Measurements from ENCODE around the gene RASAL1. TPM values are rescaled to one million over a fixed set of nuclear protein-coding genes. Genes with fewer than 3 reads are reported as not detected.
A peak's percentile ranks its signal among the peaks of the same experiment; 100 is the strongest.

The RASAL1 gene
- total and polyA plus RNA-seq, 2 donors (not counting 1 experiment from before 2014, with no cell fraction given): 0.10 to 11.0 TPM

GRCh38 chr12:113103756-113104450 is 31.7 kb downstream of the RASAL1 start:
- ATAC-seq (ENCODE audit: low read depth) (peak; percentile 75), DNase-seq (peak; percentile 72)
- Mint-ChIP-seq H3K27me3 (no peaks in the 10 kb centered on the region), H3K9me3 (ENCODE audit: insufficient read depth) (no peaks in the 10 kb centered on the region), H3K4me3 (peak overlapping the region; percentile 80), H3K4me1 (peaks cover 18% of the 10 kb centered on the region), H3K27ac (no peak overlapping the region)
- POLR2A ChIA-PET: interaction anchor here (0.6 to 0.7 kb wide), 4 partner anchors 59 to 275 kb away, joined by 3 to 4 read pairs (median 4); no protein-coding TSS in a partner anchor
- peaks cover 11 to 17% of the 10 kb centered on the region in 2 donors for H3K4me1 ChIP-seq (ENCODE audit: control insufficient read depth in 2 of 2, insufficient read depth in 2 of 2, low read length in 2 of 2)
- intact Hi-C loops (cut with micrococcal nuclease): no loop called here
- peak overlapping the region in 4 of 5 experiments; percentile 32 to 48 (median 40) for H3K4me3 ChIP-seq (ENCODE audit: control extremely low read depth in 1 of 5, extremely low read depth in 1 of 5, insufficient read depth in 1 of 5, low read depth in 2 of 5, low read length in 4 of 5)
- WGBS (ENCODE audit: insufficient coverage): 4% methylated on average over 39 of the region's 43 CpGs
- CTCF ChIA-PET: interaction anchor here (0.5 to 2.0 kb wide), 5 partner anchors 51 to 1247 kb away, joined by 3 to 8 read pairs (median 4); no protein-coding TSS in a partner anchor
- H3K9me3 ChIP-seq (ENCODE audit: control extremely low read depth in 1 of 3, control insufficient read depth in 2 of 3, insufficient read depth in 1 of 3, low read length in 2 of 3): peaks cover 0 to 4% (median 0%) of the 10 kb centered on the region in 3 donors
- no peaks in the 10 kb centered on the region for H3K79me2 ChIP-seq (ENCODE audit: control insufficient read depth, insufficient read depth, low read length)
- H3K36me3 ChIP-seq (replicated peaks in 1 of 2; ENCODE audit: control extremely low read depth in 1 of 2, control insufficient read depth in 1 of 2, extremely low read depth in 1 of 2, insufficient read depth in 2 of 2, low read length in 1 of 2): no peaks in the 10 kb centered on the region
- H2AFZ ChIP-seq (ENCODE audit: insufficient read depth, low read depth, low read length, poor library complexity, severe bottlenecking): peak overlapping the region; percentile 81
- no peak for TF ChIP-seq EZH2 (IDR thresholded peaks at IDR 0.05; ENCODE audit: borderline replicate concordance, insufficient read depth, low read depth, low read length, poor library complexity, severe bottlenecking)
- H3K27ac ChIP-seq (ENCODE audit: low read length in 2 of 2): no peak overlapping the region
- H3K27me3 ChIP-seq (replicated peaks in 1 of 4; ENCODE audit: control extremely low read depth in 1 of 4, control insufficient read depth in 3 of 4, insufficient read depth in 4 of 4, low read length in 3 of 4): peaks cover 0 to 3% (median 0%) of the 10 kb centered on the region in 4 experiments
- H4K20me1 ChIP-seq (ENCODE audit: control insufficient read depth, insufficient read depth, low read length, poor library complexity, severe bottlenecking): no peaks in the 10 kb centered on the region
- H3K4me2 ChIP-seq (replicated peaks; ENCODE audit: low read depth, low read length, poor library complexity, severe bottlenecking): peak overlapping the region; percentile 92
- H3K9ac ChIP-seq (ENCODE audit: low read length): peak overlapping the region; percentile 58

DNA sequence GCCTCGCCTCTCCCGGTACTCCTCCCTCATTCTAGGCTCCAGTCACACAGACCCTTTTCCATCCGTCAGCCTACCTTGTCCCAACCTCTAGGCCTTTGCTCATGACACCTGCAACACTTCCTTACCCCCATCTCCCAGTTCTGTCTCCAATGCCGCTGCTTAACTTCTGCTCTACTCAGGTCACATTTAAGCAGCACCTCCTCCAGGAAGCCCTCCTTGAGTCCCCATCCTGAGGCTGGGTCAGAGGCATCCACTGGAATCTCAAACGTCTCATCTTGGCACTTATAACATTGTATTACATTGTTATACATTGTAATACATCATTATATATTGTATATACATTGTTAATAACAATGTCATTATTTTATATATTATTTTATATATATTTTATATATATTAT is 32.8 kb downstream of the RASAL1 start:
- ATAC-seq (ENCODE audit: low read depth) (no peak), DNase-seq (no peak)
- H3K79me2 ChIP-seq (ENCODE audit: control insufficient read depth, insufficient read depth, low read length): no peaks in the 10 kb centered on the region
- Mint-ChIP-seq H3K4me3 (no peak overlapping the region), H3K27me3 (no peaks in the 10 kb centered on the region), H3K27ac (peak overlapping the region; percentile 0), H3K9me3 (ENCODE audit: insufficient read depth) (no peaks in the 10 kb centered on the region), H3K4me1 (peaks cover 26% of the 10 kb centered on the region)
- no peak overlapping the region for H3K4me2 ChIP-seq (replicated peaks; ENCODE audit: low read depth, low read length, poor library complexity, severe bottlenecking)
- H4K20me1 ChIP-seq (ENCODE audit: control insufficient read depth, insufficient read depth, low read length, poor library complexity, severe bottlenecking): no peaks in the 10 kb centered on the region
- H3K36me3 ChIP-seq (replicated peaks in 1 of 2; ENCODE audit: control extremely low read depth in 1 of 2, control insufficient read depth in 1 of 2, extremely low read depth in 1 of 2, insufficient read depth in 2 of 2, low read length in 1 of 2): no peaks in the 10 kb centered on the region
- peaks cover 16 to 25% of the 10 kb centered on the region in 2 donors for H3K4me1 ChIP-seq (ENCODE audit: control insufficient read depth in 2 of 2, insufficient read depth in 2 of 2, low read length in 2 of 2)
- H3K4me3 ChIP-seq (ENCODE audit: control extremely low read depth in 1 of 5, extremely low read depth in 1 of 5, insufficient read depth in 1 of 5, low read depth in 2 of 5, low read length in 4 of 5): no peak overlapping the region
- ChIA-PET POLR2A (no interaction called here), CTCF (interaction anchor here (0.6 to 14.5 kb wide), 6 partner anchors 52 to 202 kb away, joined by 3 to 359 read pairs (median 6); partner anchors contain the start of gene DTX1)
- H3K9ac ChIP-seq (ENCODE audit: low read length): no peak overlapping the region
- TF ChIP-seq EZH2 (IDR thresholded peaks at IDR 0.05; ENCODE audit: borderline replicate concordance, insufficient read depth, low read depth, low read length, poor library complexity, severe bottlenecking): no peak
- WGBS (ENCODE audit: insufficient coverage): 96% methylated on average over 4 of the region's 5 CpGs
- H3K27me3 ChIP-seq (replicated peaks in 1 of 4; ENCODE audit: control extremely low read depth in 1 of 4, control insufficient read depth in 3 of 4, insufficient read depth in 4 of 4, low read length in 3 of 4): peaks cover 0 to 3% (median 0%) of the 10 kb centered on the region in 4 experiments
- no peak overlapping the region for H3K27ac ChIP-seq (ENCODE audit: low read length in 2 of 2)
- intact Hi-C loops (cut with micrococcal nuclease): no loop called here
- H2AFZ ChIP-seq (ENCODE audit: insufficient read depth, low read depth, low read length, poor library complexity, severe bottlenecking): no peak overlapping the region
- peaks cover 0 to 4% (median 0%) of the 10 kb centered on the region in 3 donors for H3K9me3 ChIP-seq (ENCODE audit: control extremely low read depth in 1 of 3, control insufficient read depth in 2 of 3, insufficient read depth in 1 of 3, low read length in 2 of 3)
